ACHN (cell line): Measurements from ENCODE around the gene CNTNAP2.
"Not testable (repeated sequence)": the region's sequence is repeated elsewhere in the genome, so short reads cannot be mapped to it uniquely, and the experiment has no call there.

Experiments
- DNase-seq: peaks from one replicate; pipeline ENCODE4 v3.0.0-alpha.2; 2015
- in situ Hi-C: cut with HindIII; loops from 2 replicates; pipeline ENCODE4 v1.10.0; 2017; ENCODE audit warnings: low sequenced_read_pairs, low pct_ligation_motif_present, low pct_unique_long_range_greater_than_20kb

CNTNAP2 gene

GRCh38 chr7:148434181-148434757, 2317.7 kb downstream of the CNTNAP2 start:
- DNase-seq, result no peak
- in situ Hi-C loops, result no loop called here

GRCh38 chr7:148434887-148435286, 2318.3 kb downstream of the CNTNAP2 start:
- in situ Hi-C loops, result no loop called here
- no peak for DNase-seq

- in situ Hi-C loops, result no loop called here
- no peak for DNase-seq
Measured at GRCh38 chr7:148435715-148436114, 2319.1 kb downstream of the CNTNAP2 start.

GRCh38 chr7:148436135-148436534, 2319.5 kb downstream of the CNTNAP2 start:
- DNase-seq, result no peak
- in situ Hi-C loops, result no loop called here

- in situ Hi-C loops, result no loop called here
- DNase-seq, result no peak
Measured at GRCh38 chr7:148436571-148436970, 2320.0 kb downstream of the CNTNAP2 start.

GRCh38 chr7:148437043-148437442, 2320.4 kb downstream of the CNTNAP2 start:
- DNase-seq, result no peak
- in situ Hi-C loops, result no loop called here

DNA sequence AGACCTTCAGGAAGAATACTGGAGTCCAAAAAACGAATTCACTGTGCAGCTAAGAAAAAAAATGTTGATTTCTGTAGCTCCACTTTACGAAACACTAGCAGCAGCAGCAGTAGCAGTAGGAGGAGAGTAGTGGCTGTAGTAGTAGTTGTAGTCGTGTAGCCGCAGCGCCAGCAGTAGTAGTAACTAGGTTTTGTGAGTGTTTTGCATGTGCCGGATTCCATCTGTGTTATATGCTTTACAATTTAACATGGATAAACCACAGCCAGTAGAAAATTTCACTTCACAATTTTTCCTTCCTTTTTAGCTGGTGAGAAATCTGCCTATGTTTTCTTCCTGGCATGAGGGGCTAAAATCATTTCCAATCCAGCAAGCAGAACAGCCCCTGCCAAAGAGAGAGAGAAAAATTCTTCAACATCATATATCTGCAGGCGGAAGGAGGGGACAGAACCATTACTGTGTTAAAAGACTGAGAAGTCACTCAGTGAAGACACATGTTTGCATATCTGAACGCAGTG, 2325.6 kb downstream of the CNTNAP2 start:
- DNase-seq, result no peak
- in situ Hi-C loops, result no loop called here

DNA sequence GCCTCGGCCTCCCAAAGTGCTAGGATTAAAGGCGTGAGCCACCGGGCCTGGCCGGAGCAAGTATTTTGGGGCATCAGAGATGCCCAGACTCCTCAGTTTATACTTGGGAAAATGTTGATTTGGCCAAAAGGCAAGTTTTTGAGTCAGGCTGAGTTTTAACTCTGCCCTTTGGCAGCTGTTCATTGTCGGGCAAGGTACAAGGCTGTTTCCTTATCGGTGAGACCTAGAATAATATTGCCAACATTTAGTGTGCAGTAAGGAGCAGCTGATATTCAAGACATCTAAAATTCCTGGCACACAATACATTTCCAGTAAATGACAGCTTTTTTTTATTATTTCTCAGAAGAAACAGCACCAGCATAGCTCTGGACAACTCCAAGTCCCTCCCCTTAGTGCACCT, 2326.3 kb downstream of the CNTNAP2 start:
- DNase-seq, result no peak

GRCh38 chr7:148445260-148446044, 2328.9 kb downstream of the CNTNAP2 start:
- in situ Hi-C loops, result no loop called here
- no peak for DNase-seq

More for the DNA sequence above, 2326.3 kb downstream of the CNTNAP2 start:
- in situ Hi-C loops, result no loop called here

DNA sequence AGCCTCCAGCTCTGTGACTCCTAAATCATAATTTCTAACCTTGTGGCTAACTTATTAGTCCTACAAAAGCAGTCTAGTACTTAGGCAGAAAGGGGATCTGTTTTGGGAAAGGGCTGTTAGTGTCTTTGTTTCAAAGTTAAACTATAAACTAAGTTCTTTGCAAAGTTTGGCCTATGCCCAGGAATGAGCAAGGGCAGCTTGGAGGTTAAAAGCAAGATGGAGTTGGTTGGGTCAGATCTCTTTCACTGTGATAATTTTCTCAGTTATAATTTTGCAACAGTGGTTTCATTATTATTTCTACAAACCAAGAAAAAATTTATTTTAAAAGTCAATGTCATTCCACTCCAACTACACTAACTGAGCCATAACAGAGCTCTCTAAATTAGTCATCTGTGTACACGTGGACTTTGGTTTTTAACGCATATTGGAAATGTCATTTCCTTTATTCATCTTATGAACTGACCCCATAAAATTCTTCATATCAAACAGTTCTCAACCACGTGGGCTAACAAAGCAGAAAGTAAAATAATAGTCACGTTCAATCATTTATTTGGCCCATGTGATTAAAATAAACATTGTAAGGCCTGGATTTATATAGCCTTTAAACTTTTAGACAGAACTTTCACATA, 2330.7 kb downstream of the CNTNAP2 start:
- DNase-seq, result no peak
- in situ Hi-C loops, result no loop called here

DNA sequence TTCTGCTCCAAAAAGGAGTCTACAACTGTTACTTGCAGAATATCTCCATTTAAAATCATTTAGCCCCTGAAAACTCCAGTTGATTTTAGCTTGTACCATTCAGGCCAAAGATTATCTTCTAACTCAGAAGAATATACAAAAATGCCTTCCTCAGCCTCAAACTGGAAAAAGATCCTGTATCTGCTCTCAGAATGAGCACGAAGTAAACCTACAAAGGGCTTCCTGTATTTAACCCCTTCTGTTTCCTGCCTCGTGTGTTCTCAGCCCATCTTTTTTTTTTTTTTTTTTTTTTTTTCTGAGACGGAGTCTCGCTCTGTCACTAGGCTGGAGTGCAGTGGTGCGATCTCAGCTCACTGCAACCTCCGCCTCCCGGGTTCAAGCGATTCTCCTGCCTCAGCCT, 2334.9 kb downstream of the CNTNAP2 start:
- in situ Hi-C loops, DNase-seq: not testable (repeated sequence)

DNA sequence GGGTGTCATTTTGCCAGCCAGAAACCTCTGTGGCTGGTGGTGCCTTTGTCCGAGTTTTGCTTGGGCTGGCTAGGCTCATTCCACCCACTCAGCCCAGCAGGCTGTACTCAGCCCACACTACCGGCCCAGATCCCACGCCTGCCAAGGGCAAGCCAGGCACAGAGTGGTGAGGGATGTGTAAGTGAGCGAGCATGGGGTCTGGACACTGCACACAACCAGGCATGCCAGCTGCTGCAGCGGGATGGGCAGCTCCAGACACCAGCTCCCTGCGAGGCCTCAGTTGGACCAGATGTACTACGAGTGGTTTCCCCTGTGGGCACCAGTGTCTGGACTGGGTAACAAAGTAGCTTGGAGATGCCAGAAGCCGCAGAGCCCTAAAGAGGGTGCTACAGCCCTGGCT, 2339.8 kb downstream of the CNTNAP2 start:
- no peak for DNase-seq
- in situ Hi-C loops, result no loop called here

DNA sequence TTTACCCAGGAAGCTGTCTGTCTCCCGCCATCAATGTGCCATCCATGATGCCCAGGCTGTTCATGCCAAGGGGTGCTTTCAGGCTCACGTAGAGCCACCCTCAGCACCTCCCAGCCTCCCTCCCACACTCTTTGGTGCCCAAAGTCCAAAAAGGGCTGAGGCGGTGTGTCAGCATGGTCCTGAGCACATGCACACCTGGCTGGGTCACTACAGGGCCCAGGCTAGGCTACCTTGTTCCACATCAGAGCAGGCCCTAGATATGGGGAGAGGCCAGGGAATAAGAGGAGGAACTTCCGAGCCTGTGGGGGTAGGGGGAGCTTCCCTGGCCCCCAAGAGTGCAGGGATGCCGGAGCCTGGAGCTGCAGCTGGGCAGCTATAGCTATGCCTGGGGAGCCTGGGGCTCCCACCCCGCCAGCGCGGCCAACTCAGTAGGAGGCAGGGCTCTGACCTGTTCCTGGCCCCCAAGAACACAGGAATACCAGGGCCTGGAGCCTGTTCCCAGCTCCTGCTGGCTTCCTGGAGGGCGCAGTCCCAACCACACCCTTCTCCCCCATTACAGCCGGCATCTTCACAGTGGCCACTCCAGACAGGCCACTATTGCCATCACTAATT, 2340.8 kb downstream of the CNTNAP2 start:
- in situ Hi-C loops, result no loop called here
- DNase-seq, result no peak

GRCh38 chr7:148458263-148458662, 2341.7 kb downstream of the CNTNAP2 start:
- in situ Hi-C loops, result no loop called here
- no peak for DNase-seq

DNA sequence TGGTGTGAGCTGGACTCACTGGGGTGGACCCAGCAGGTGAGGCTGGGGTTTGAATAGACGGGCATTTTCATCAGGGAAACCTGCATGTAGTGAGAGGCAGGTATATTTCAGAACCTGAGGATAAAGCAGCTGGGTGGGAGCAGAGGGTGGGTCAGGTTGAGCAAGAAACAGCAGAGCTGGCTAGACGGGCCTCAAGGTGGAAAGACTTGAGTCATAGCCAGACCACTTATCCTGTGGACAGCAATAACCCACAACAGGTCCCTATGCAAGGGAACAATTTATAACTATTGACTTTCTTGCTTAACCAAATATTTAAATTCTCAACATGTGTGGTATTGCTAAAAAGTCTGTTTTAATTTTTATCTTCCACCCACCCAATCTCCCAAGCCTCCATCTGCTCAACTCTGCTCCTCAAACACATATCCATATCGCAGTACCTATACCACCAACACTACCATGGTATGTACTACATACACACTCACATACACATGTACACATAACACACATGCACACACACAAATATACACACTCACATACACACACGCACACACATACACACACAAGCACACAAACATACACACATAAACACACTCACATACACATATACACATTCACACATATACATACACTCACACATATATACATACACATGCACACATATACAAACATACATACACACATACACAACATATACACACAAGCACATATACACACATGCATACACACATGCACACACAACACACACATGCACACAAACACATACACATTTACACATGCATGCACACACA, 2345.0 kb downstream of the CNTNAP2 start:
- in situ Hi-C loops, result no loop called here
- DNase-seq, result no peak

DNA sequence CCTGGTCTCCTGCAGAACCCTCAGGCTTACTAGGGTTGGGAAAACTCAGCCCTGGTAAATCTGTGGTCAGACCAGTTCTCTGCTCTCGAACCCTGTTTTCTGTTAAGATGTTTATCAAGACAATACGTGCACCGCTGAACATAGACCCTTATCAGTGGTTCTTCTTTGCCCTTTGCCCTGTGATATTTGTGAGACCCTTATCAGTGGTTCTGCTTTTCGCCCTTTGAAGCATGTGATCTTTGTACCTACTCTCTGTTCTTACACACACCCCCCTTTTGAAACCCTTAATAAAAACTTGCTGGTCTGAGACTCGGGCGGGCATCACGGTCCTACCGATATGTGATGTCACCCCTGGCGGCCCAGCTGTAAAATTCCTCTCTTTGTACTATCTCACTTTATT, 2346.2 kb downstream of the CNTNAP2 start:
- DNase-seq, in situ Hi-C loops: not testable (repeated sequence)

DNA sequence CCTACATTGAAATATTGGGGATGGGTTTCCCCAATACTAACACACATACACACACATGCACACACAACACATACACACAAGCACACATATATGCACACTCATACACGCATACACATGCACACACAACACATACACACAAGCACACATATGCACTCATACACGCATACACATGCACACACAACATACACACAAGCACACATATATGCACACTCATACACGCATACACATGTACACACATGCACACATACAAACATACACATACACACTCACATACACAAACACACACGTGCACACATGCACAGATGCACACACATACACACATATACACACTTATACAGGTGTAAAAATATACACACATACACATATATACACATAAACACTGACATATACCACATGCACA, 2346.6 kb downstream of the CNTNAP2 start:
- in situ Hi-C loops, result no loop called here
- no peak for DNase-seq

DNA sequence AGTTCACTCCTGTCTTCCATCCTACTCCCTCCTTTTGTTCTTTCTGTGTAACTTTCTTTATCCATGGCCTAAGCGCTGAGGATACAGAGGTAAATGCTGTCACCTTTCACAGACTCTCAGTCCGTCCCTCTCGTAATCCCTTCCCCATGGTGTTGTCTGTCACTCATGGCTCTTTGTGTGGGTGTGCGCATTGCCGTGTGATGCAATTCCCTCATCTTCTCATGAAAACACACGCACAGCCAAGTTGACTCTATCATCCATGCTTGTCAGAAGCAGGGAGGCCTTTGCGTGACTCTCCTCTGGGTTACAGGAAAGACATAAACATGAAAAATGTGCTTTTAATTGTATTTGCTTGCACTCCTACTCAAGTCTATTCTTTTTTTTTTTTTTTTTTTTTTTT, 2348.3 kb downstream of the CNTNAP2 start:
- in situ Hi-C loops, result no loop called here
- no peak for DNase-seq
